NOMO-1 treated with dmso at 0.1 percent for 144 hours (cell line): ENCODE data around the gene PMEPA1.

Experiments
- DNase-seq: peaks from one replicate; lab custom pipeline; 2025; ENCODE audit not compliant: unreplicated experiment; lab: John Stamatoyannopoulos, UW

The PMEPA1 gene

GRCh38 chr20:57679113-57679512 lies 30.7 kb downstream of the PMEPA1 start:
- no peak for DNase-seq

DNA sequence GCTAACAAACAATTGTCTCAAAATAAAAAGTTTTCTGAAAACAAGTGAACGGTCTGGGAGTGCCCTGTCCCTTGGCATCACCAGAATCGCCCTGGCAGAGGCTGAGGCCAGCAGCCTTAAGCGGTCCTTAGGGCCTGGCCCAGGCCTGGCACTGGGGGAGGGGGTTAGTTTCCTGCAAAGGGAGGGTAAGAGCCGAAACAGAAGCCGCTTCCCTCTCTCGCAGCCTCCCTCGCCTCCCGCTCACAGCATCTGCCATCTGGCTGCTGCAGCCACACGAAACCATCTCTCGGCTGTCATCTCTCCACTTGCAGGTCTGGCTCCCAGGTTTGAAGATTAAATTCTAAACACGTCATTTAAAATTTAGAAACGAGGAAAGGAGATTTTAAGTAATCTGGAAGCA lies 31.5 kb downstream of the PMEPA1 start:
- no peak for DNase-seq

DNA sequence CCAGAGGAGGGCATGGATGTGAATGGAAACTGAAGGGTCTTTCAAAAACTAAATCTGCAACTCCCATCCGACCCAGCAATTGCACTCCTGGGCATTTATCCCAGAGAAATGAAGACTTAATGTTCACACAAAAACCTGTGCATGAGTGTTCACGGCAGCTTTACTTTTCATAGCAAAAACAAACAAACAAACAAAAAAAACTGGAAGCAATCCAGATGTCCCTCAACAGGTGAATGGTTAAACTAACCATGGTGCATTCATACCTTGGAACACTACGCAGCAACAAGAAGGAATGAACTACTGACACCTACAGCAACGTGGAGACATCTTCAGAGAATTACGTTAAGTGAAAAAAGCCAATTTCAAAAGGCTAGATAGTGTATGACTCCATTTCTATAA lies 32.2 kb downstream of the PMEPA1 start:
- no peak for DNase-seq

GRCh38 chr20:57676589-57677583 lies 32.9 kb downstream of the PMEPA1 start:
- DNase-seq = no peak

- no peak for DNase-seq
These were observed 34.0 kb downstream of the PMEPA1 start for GRCh38 chr20:57675773-57676172.

- DNase-seq = no peak
These were observed 36.8 kb downstream of the PMEPA1 start for GRCh38 chr20:57672953-57673575.

- no peak for DNase-seq
These were observed 37.7 kb downstream of the PMEPA1 start for GRCh38 chr20:57672164-57672563.

- no peak for DNase-seq
These were observed 38.2 kb downstream of the PMEPA1 start for GRCh38 chr20:57671662-57672061.

DNA sequence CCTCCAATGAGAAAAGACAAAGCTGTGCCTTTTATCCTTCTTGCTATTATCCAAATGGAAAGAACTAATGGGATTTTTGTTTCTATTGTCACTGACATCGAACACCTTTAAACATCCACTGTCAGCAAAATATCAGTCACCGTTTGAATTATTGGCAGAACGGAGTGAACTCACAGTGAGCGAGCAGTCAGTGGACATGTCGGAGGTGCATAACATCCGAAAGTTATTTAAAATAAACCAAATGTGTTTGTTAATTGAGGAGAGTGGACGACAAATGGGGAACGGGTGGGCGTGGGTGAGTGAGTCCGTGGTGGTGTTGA lies 38.8 kb downstream of the PMEPA1 start:
- no peak for DNase-seq

DNA sequence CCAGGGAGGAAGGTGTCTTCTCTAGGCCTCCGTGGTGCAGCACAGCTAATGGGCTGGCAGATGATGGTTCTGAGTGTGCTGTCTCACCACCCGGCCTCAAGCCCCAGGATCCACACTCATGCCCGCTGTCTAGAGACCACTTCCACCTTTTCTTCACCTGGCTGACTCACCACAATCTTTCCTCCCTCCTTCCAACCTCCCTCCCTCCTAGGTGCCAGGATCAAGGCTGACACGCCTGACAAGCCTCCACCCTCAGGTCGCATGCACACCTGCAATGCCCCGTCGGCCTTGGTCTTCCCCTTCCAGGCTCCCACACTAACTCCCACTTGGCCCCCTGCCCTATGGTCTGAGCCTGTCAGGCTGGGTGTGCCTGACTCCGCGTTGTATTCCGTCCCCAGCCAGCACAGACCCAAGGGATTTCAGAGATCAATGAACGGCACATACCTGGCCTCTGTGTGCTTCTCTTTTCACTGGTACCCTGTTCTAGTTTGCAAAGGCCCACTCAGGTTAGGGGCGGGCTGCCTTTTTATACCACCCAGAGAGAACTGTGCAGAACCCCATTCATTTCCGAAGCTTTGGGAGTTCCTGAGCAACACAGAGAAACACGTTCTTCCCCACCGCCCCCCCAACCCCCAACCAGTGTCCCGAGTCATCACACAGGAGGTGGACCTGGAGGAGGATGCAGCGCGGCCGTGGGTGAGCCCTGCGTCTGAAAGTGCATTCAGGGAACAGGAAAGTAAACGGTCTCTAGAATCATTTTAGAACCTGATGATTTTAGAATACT lies 39.3 kb downstream of the PMEPA1 start:
- DNase-seq = no peak

DNA sequence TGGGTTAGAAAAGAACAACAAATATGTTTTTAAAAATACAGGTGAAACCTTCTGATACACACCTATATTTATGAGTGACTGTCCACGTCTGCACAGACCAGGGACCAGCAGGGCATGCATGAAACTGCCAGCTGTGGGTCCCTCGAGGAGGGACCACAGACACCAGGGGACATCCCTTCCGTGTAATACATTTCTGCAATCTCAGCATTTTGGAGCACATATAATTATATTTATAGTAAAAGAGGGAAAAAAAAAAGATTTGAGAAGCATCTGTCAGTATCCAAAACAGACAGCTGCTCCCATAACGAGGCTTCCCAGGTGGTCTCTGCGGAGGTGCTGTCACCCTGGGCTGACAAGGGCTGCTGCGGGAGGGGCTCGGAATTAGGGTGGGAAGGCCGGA lies 40.2 kb downstream of the PMEPA1 start:
- DNase-seq = no peak

DNA sequence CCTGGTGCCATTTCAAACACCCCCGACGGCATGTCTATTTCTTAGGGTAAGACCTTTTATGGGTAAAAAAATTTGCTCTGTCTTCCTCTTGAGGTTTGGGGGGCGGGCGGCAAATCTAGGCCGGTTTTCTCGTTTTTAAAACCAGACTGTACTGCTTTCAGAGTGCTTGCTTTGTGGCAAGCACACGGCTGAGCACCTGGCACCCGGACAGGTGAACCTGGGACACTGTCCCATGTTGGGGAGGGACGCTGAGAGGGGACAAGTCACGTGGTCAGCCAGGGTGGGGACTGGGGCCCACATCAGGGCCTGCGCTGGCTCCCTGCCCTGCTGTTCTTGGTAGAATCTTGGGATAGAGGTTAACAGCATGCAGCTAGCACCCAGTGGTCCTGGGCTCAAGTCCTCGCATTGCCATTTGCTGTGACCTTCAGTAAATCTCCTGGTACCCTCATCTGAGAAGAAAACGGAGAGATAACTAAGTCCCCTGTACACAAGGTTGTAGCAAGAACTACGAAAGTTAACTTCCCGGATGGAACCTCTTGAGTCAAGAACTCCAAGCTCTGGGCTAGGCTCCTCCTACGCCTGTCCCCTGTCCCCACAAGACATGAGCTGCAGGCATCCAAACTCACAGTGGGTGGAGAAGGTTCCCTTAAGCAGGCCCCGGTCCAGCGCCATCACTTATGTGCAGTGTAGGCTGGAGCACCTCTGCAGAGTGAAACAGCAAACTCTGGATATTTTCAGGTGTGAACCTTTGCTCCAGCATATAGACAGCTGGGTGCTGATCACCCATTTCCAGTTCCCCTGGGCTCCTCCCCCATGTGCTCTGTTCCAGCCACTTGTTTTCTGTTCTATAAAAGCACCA lies 41.7 kb downstream of the PMEPA1 start:
- DNase-seq = no peak

DNA sequence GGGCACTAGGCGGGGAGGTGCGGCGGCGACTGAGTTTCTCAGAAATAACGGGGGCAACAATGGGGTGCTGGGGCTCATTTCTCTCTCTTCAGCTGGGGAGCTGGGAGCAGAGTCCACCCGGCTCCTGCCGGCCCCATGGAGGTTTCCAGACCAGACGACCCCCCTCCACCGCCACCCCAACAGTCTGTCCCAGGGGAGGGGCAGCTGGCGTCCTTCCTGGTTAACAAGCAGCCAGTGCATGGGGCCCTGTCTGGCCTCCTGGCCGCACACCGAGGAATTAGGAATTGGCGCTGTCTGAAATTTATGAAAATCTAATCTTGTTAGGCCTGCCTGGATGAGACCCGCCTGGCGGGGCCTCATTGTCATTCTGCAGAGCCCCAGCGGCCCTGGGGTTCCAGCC lies 42.4 kb downstream of the PMEPA1 start:
- DNase-seq = no peak

DNA sequence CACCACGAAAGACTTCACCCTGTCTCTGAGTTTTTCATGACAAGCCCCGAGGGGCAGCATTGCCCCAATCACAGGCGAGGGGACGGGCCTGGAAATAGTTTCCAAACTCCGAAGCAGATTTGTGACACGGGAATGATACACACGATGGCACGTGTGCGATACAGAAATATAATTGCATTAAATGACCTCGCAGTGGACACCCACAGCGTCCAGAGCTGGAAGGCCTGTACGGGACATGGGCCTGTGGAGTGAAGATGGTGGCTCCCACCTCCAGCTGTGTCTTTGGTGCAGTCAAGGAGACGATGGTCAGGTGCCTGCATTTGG lies 43.0 kb downstream of the PMEPA1 start:
- DNase-seq = no peak

- DNase-seq = no peak
These were observed 43.5 kb downstream of the PMEPA1 start for GRCh38 chr20:57666106-57666833.

- DNase-seq = no peak
These were observed 44.2 kb downstream of the PMEPA1 start for GRCh38 chr20:57665589-57665971.

- DNase-seq = no peak
These were observed 44.8 kb downstream of the PMEPA1 start for GRCh38 chr20:57664924-57665588.

DNA sequence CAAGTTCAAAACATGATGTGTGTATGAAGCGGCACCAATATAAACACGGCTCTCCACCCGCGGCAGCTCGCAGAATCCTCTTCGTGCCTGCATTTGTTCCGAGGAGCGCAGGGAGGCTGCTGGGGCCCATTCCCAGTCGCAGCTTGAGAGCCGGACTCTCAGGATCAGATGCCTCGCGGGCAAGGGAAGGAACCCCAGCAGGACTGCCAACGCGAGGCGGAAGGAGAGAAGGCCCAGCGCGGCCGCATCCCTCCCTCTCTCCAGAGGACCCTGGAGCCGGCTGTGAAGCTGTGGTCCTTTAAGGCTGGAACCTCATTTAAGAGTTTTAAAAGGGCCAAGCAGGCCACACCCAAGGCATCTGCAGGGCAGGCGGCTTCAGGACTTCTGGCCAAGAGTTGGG lies 45.3 kb downstream of the PMEPA1 start:
- DNase-seq = no peak

DNA sequence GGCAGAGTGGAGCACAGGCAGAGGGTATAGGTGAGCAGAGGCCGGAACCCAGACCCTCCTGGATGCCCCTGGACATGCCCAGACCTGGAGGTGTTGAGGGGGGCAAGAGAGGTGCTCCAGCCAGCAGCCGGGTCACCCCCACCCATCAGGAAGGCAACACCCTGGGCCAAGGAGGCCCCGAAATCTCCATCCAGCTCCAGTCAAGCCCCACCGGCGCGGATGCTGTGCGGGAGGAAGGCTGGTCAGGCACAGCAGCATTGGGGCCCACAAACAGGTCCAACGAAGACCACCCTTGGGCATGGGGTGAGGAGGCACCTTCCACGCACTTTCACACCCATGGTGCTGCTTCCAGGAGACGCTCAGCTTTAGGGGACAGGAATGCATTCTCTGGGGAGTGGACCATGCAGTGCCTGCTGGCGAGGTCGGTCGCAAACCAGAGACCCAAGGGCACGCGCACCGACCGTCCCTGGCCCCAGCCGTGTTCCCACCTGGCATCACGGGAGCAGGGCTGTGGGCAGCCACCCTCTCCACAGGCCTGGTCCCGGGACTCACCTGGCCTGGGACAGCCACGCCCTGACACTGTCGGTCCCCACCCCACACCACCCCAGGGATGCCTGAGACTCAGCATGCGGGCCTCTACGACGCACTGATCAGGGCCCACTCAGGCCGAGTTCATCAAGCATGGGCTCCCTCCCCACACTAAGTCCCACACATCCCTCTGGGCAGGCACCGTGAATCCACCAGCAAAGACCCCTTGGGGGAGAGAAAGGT lies 45.9 kb downstream of the PMEPA1 start:
- DNase-seq = no peak
